Uterus (tissue), 4 donors: Measurements from ENCODE around the gene JPH4. TPM values are rescaled to one million over a fixed set of nuclear protein-coding genes. Genes with fewer than 3 reads are reported as not detected.

Experiments used
- DNase-seq, 2 donors: peaks; one replicate each; pipeline ENCODE4 v3.0.0-alpha.2; 2019 to 2020
- H3K27ac ChIP-seq, 2 donors: fragments of 200-600 bp; sonication (generic); 1 replicate in 1 of 2; 2 replicates in 1 of 2; pipeline ENCODE4 v1.5.1; 2016 to 2018
- H3K27me3 ChIP-seq, 2 donors: fragments of 200-600 bp; sonication (generic); one replicate each; pipeline ENCODE4 v1.5.1; 2018 to 2019; ENCODE audit warnings: control low read depth in 1 of 2
- H3K36me3 ChIP-seq, 2 donors: fragments of 200-600 bp; sonication (generic); one replicate each; pipeline ENCODE4 v1.5.1; 2019; ENCODE audit warnings: control low read depth in 1 of 2
- H3K4me1 ChIP-seq, 2 donors: fragments of 200-600 bp; sonication (generic); one replicate each; pipeline ENCODE4 v1.5.1; 2018 to 2019; ENCODE audit warnings: control low read depth in 1 of 2
- H3K4me3 ChIP-seq, 2 donors: fragments of 200-600 bp; sonication (generic); 1 replicate in 1 of 2; 2 replicates in 1 of 2; pipeline ENCODE4 v1.5.1; 2018 to 2019; ENCODE audit warnings: mild to moderate bottlenecking in 1 of 2
- H3K9me3 ChIP-seq, 2 donors: fragments of 200-600 bp; sonication (generic); one replicate each; pipeline ENCODE4 v1.5.1; 2019; ENCODE audit warnings: control low read depth in 1 of 2
- CTCF ChIP-seq, 4 experiments: fragments of 200-600 bp in 2 of 4; fragments of 450-650 bp in 2 of 4; sonication (generic) in 2 of 4; IDR thresholded peaks; one replicate each; pipeline ENCODE4 v1.5.1; 2016 to 2019; ENCODE audit warnings: antibody characterized with exemption in 4 of 4, mild to moderate bottlenecking in 2 of 4, moderate library complexity in 1 of 4
- POLR2A ChIP-seq, 2 donors: fragments of 450-650 bp; IDR thresholded peaks; one replicate each; pipeline ENCODE4 v1.6.1; 2016; ENCODE audit warnings: antibody characterized with exemption in 2 of 2, mild to moderate bottlenecking in 1 of 2, moderate library complexity in 1 of 2
- intact Hi-C: fragments of 100-400 bp; cut with DNase I; formaldehyde crosslinking; loops from one replicate; pipeline ENCODE4 v1.15.1; 2023; ENCODE audit warnings: low total_unique reads
- total RNA-seq, 4 donors: library from RNA; depleted of rRNA in 3 of 4; stranded (reverse); fragments of >200 nt in 3 of 4; gene quantifications; one replicate each; pipeline versions ENCODE4 v1.1.0 to v1.2.4, GENCODE V29; 2014 to 2023
- donor health status: DM: yes; HTN: yes; CAD: no.

Gene JPH4
- total RNA-seq, 4 donors from 2014 or later: 2.4 to 49.2 (median 19.9) TPM

GRCh38 chr14:23565626-23566025 lies 13.0 kb downstream of the JPH4 start:
- no peak for DNase-seq
- no peaks in the 10 kb centered on the region for H3K36me3 ChIP-seq
- H3K4me1 ChIP-seq: no peaks in the 10 kb centered on the region
- no peaks in the 10 kb centered on the region for H3K9me3 ChIP-seq
- TF ChIP-seq CTCF (IDR thresholded peaks at IDR 0.05) (no peak), POLR2A (IDR thresholded peaks at IDR 0.05) (no peak)
- H3K27me3 ChIP-seq: no peaks in the 10 kb centered on the region
- H3K27ac ChIP-seq: no peak overlapping the region
- H3K4me3 ChIP-seq: no peak overlapping the region
- intact Hi-C loops: no loop called here

- no peaks in the 10 kb centered on the region for H3K36me3 ChIP-seq
- intact Hi-C loops: loop anchor here (5.0 kb wide), 1 partner anchor 88 kb away; no protein-coding TSS in a partner anchor
- no peak for DNase-seq
Observed at GRCh38 chr14:23564876-23565275, 13.7 kb downstream of the JPH4 start.

GRCh38 chr14:23564181-23564812 lies 14.3 kb downstream of the JPH4 start:
- Histone ChIP-seq H3K27ac (no peak overlapping the region), H3K9me3 (no peaks in the 10 kb centered on the region), H3K27me3 (no peaks in the 10 kb centered on the region), H3K4me3 (no peak overlapping the region), H3K4me1 (no peaks in the 10 kb centered on the region), H3K36me3 (no peaks in the 10 kb centered on the region)
- intact Hi-C loops: loop anchor here (5.0 kb wide), 1 partner anchor 87 kb away; no protein-coding TSS in a partner anchor
- DNase-seq: no peak
- TF ChIP-seq POLR2A (IDR thresholded peaks at IDR 0.05): no peak
- TF ChIP-seq CTCF (IDR thresholded peaks at IDR 0.05): no peak

More at GRCh38 chr14:23564876-23565275, 13.7 kb downstream of the JPH4 start:
- Histone ChIP-seq H3K9me3 (no peaks in the 10 kb centered on the region), H3K27ac (no peak overlapping the region), H3K4me3 (no peak overlapping the region), H3K4me1 (no peaks in the 10 kb centered on the region), H3K27me3 (no peaks in the 10 kb centered on the region)
- no peak for TF ChIP-seq POLR2A (IDR thresholded peaks at IDR 0.05)

GRCh38 chr14:23563473-23564180 lies 15.0 kb downstream of the JPH4 start:
- no peak for DNase-seq
- Histone ChIP-seq H3K4me1 (no peaks in the 10 kb centered on the region), H3K4me3 (no peak overlapping the region), H3K27ac (no peak overlapping the region), H3K36me3 (no peaks in the 10 kb centered on the region), H3K9me3 (no peaks in the 10 kb centered on the region), H3K27me3 (no peaks in the 10 kb centered on the region)
- no peak for TF ChIP-seq CTCF (IDR thresholded peaks at IDR 0.05)
- TF ChIP-seq POLR2A (IDR thresholded peaks at IDR 0.05): no peak
- intact Hi-C loops: loop anchor here (5.0 kb wide), 1 partner anchor 86 kb away; no protein-coding TSS in a partner anchor

- no peak for TF ChIP-seq POLR2A (IDR thresholded peaks at IDR 0.05)
- peak; percentile 75 to 87 (median 79) for TF ChIP-seq CTCF (IDR thresholded peaks at IDR 0.05)
- Histone ChIP-seq H3K9me3 (no peaks in the 10 kb centered on the region), H3K27me3 (no peaks in the 10 kb centered on the region), H3K36me3 (no peaks in the 10 kb centered on the region), H3K4me3 (no peak overlapping the region), H3K4me1 (no peaks in the 10 kb centered on the region), H3K27ac (no peak overlapping the region)
- DNase-seq: no peak
- intact Hi-C loops: loop anchor here (5.0 kb wide), 1 partner anchor 86 kb away; no protein-coding TSS in a partner anchor
Observed at GRCh38 chr14:23562822-23563472, 15.6 kb downstream of the JPH4 start.
